Vagina (tissue), 2 donors: ENCODE data around the gene ADAMTS16.

ENCODE experiments used
- CTCF ChIP-seq, 3 experiments: fragments of 450-650 bp in 2 of 3; fragments of 200-600 bp in 1 of 3; sonication (generic) in 1 of 3; IDR thresholded peaks; one replicate each; pipeline ENCODE4 v1.5.1; 2017 to 2019; ENCODE audit warnings: antibody characterized with exemption in 3 of 3, mild to moderate bottlenecking in 2 of 3, moderate library complexity in 2 of 3
- POLR2A ChIP-seq, 2 donors: fragments of 450-650 bp; IDR thresholded peaks; one replicate each; pipeline ENCODE4 v1.6.1; 2017; ENCODE audit warnings: antibody characterized with exemption in 2 of 2, mild to moderate bottlenecking in 2 of 2, moderate library complexity in 2 of 2

GRCh38 chr5:5332287-5332686 lies 192.2 kb downstream of the ADAMTS16 start:
- TF ChIP-seq CTCF (IDR thresholded peaks at IDR 0.05) (no peak), POLR2A (IDR thresholded peaks at IDR 0.05) (no peak)
